CD4-positive, alpha-beta T cell treated with Interleukin-17A for 4 hours (primary cell): ENCODE measurements around the gene ALLC.
"Not testable (repeated sequence)": the region's sequence is repeated elsewhere in the genome, so short reads cannot be mapped to it uniquely, and the experiment has no call there.

Experiments
- DNase-seq: peaks from one replicate; pipeline ENCODE4 v3.0.0-alpha.2; 2020; ENCODE audit warnings: mixed read lengths

ALLC gene

GRCh38 chr2:3626812-3627499 lies 31.0 kb upstream of the ALLC start:
- no peak for DNase-seq

GRCh38 chr2:3627500-3628100 lies 30.4 kb upstream of the ALLC start:
- no peak for DNase-seq

GRCh38 chr2:3628241-3628679 lies 29.7 kb upstream of the ALLC start:
- DNase-seq = no peak

- DNase-seq = no peak
Observed at GRCh38 chr2:3628800-3629199, 29.2 kb upstream of the ALLC start.

- no peak for DNase-seq
Observed at GRCh38 chr2:3630631-3631030, 27.4 kb upstream of the ALLC start.

GRCh38 chr2:3631161-3631850 lies 26.7 kb upstream of the ALLC start:
- DNase-seq = no peak

GRCh38 chr2:3631851-3632659 lies 25.9 kb upstream of the ALLC start:
- no peak for DNase-seq

- DNase-seq = no peak
Observed at GRCh38 chr2:3633089-3633981, 24.7 kb upstream of the ALLC start.

- no peak for DNase-seq
Observed at GRCh38 chr2:3633982-3634595, 23.9 kb upstream of the ALLC start.

- DNase-seq = no peak
Observed at GRCh38 chr2:3634596-3635121, 23.3 kb upstream of the ALLC start.

GRCh38 chr2:3635171-3635974 lies 22.6 kb upstream of the ALLC start:
- no peak for DNase-seq

- DNase-seq = not testable (repeated sequence)
Observed at GRCh38 chr2:3635975-3636327, 22.0 kb upstream of the ALLC start.

GRCh38 chr2:3636586-3637310 lies 21.3 kb upstream of the ALLC start:
- no peak for DNase-seq

- DNase-seq = no peak
Observed at GRCh38 chr2:3637311-3637675, 20.7 kb upstream of the ALLC start.

GRCh38 chr2:3637692-3638455 lies 20.1 kb upstream of the ALLC start:
- no peak for DNase-seq

GRCh38 chr2:3638456-3638810 lies 19.6 kb upstream of the ALLC start:
- DNase-seq = no peak

- DNase-seq = no peak
Observed at GRCh38 chr2:3639015-3639630, 18.9 kb upstream of the ALLC start.

- no peak for DNase-seq
Observed at GRCh38 chr2:3639653-3640052, 18.3 kb upstream of the ALLC start.

- DNase-seq = no peak
Observed at GRCh38 chr2:3641181-3641580, 16.8 kb upstream of the ALLC start.
